Left ventricle myocardium inferior (tissue), 1 donor: ENCODE results near the gene USP43. TPM values are rescaled to one million over a fixed set of nuclear protein-coding genes. Genes with fewer than 3 reads are reported as not detected.

Experiments
- DNase-seq: peaks from one replicate; pipeline ENCODE4 v3.0.0-alpha.2; 2020
- H3K27ac ChIP-seq: fragments of 200-600 bp; replicated peaks from 2 replicates; pipeline ENCODE4 v1.8.0; 2021
- H3K27me3 ChIP-seq: fragments of 200-600 bp; 2 replicates; pipeline ENCODE4 v1.8.0; 2021; ENCODE audit warnings: low read depth
- H3K36me3 ChIP-seq: fragments of 200-600 bp; 2 replicates; pipeline ENCODE4 v1.8.0; 2021
- H3K4me1 ChIP-seq: fragments of 200-600 bp; 2 replicates; pipeline ENCODE4 v1.8.0; 2021
- H3K4me3 ChIP-seq: fragments of 200-600 bp; 2 replicates; pipeline ENCODE4 v1.8.0; 2021; ENCODE audit warnings: mild to moderate bottlenecking, moderate library complexity
- H3K9me3 ChIP-seq: fragments of 200-600 bp; replicated peaks from 2 replicates; pipeline ENCODE4 v1.8.0; 2021
- intact Hi-C: fragments of 100-400 bp; cut with micrococcal nuclease; formaldehyde crosslinking; loops from one replicate; pipeline ENCODE4 v1.11.0; 2022
- total RNA-seq: library from RNA; stranded (reverse); fragmentation: NEBNext Ultra II Directional; extraction: Animal tissue kit (Norgen Biotek cat#: 25700); gene quantifications from one replicate; pipeline ENCODE4 v1.2.1, GENCODE V29; 2021
- TF ChIP-seq, protein P1 (sequence below): fragments of 200-600 bp; IDR thresholded peaks from 2 replicates; pipeline ENCODE4 v1.8.0; 2021; ENCODE audit warnings: antibody characterized with exemption, mild to moderate bottlenecking, borderline replicate concordance
- donor health status: DM: no; HTN: yes; CAD: no; lungs with severe emphysema.

The USP43 gene
- total RNA-seq, 1 donor from 2014 or later: 0.08 TPM

DNA sequence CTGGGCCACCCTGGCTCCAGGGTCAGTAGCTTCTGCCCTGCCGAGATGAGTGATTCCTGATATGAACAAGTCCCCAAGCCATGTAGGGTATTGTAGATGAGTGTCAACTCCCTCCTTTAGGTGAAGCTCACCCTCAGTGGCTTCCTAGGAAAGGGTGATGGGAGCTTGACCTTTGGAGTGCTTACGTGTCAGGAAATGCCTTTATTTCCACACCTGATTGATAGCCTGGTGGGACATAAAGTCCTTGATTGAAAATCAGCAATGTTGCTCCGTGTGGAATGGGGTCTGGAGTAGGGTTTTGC, 58.4 kb downstream of the USP43 start:
- no peak overlapping the region for H3K27ac ChIP-seq

DNA sequence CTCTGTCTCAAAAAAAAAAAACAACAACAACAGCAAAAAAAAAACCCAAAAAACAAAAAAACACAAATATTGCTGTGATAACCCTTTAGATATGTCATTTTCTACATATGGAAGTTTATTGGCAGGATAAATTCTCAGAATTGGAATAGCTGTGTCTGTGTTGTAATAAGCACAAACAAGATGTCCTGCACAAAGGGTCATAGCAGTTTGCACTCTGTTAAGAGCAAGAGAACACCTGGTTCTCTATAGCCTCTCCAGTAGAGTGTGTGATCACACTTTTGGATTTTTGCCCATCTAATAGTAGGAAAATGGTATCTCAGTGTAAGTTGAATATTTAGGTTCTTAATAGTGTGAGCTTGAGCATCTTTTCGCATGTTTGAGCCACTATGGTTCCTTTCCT, 60.4 kb downstream of the USP43 start:
- TF ChIP-seq, protein P1, sequence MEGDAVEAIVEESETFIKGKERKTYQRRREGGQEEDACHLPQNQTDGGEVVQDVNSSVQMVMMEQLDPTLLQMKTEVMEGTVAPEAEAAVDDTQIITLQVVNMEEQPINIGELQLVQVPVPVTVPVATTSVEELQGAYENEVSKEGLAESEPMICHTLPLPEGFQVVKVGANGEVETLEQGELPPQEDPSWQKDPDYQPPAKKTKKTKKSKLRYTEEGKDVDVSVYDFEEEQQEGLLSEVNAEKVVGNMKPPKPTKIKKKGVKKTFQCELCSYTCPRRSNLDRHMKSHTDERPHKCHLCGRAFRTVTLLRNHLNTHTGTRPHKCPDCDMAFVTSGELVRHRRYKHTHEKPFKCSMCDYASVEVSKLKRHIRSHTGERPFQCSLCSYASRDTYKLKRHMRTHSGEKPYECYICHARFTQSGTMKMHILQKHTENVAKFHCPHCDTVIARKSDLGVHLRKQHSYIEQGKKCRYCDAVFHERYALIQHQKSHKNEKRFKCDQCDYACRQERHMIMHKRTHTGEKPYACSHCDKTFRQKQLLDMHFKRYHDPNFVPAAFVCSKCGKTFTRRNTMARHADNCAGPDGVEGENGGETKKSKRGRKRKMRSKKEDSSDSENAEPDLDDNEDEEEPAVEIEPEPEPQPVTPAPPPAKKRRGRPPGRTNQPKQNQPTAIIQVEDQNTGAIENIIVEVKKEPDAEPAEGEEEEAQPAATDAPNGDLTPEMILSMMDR: no peak
- intact Hi-C loops: no loop called here
- Histone ChIP-seq H3K27me3 (peaks cover 17% of the 10 kb centered on the region), H3K4me3 (no peak overlapping the region), H3K27ac (no peak overlapping the region), H3K9me3 (no peaks in the 10 kb centered on the region), H3K4me1 (no peaks in the 10 kb centered on the region), H3K36me3 (no peaks in the 10 kb centered on the region)
- no peak for DNase-seq

More for the DNA sequence above, 58.4 kb downstream of the USP43 start:
- no peaks in the 10 kb centered on the region for H3K4me1 ChIP-seq
- no peaks in the 10 kb centered on the region for H3K9me3 ChIP-seq
- H3K4me3 ChIP-seq: no peak overlapping the region
- H3K27me3 ChIP-seq: peaks cover 21% of the 10 kb centered on the region
- intact Hi-C loops: no loop called here
- DNase-seq: no peak
- TF ChIP-seq, protein P1: no peak
- no peaks in the 10 kb centered on the region for H3K36me3 ChIP-seq

DNA sequence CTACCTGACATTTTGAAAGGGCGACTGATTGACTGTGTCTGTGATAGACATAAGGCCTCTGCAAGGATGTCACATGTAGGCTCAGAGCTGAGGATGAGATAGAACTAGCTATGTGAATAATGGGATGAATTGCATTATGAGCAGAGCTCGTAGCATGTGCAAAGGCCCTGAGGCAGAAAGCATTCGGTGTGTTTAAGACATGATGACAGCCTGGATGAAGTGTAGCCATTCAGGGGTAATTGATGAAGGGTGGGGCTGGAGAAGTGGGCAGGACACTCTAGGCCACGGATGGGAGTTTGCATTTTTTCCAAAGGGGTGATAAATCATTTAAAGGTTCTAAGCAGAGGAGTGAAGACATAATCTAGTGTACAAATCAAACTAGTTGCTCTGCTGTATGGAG, 62.6 kb downstream of the USP43 start:
- TF ChIP-seq, protein P1: no peak
- no peak for DNase-seq
- intact Hi-C loops: no loop called here
- Histone ChIP-seq H3K4me3 (no peak overlapping the region), H3K9me3 (no peaks in the 10 kb centered on the region), H3K27ac (no peak overlapping the region), H3K36me3 (no peaks in the 10 kb centered on the region), H3K4me1 (no peaks in the 10 kb centered on the region), H3K27me3 (peaks cover 17% of the 10 kb centered on the region)

DNA sequence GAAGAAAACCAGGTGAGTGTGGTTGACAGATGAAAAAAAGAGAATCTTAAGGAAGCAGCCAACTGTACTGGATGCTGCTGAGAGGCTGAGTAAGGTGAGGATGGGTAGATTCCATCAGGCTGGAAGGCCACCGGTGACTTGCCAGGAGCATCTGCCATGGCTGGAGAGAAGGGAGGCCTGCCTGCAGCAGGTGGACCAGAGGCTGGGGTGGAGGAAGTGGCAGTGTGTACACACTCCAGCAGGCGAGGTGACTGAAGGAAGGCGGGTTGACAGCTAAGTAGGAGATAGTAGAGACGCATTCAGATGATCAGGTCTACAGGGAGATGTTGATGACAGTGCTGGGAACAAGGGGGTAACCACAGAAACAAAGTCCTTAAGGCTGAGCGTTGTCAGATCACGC, 69.5 kb downstream of the USP43 start:
- TF ChIP-seq, protein P1: no peak
- intact Hi-C loops: no loop called here
- no peaks in the 10 kb centered on the region for H3K9me3 ChIP-seq
- DNase-seq: no peak
- no peak overlapping the region for H3K27ac ChIP-seq
- no peaks in the 10 kb centered on the region for H3K36me3 ChIP-seq
- peaks cover 29% of the 10 kb centered on the region for H3K27me3 ChIP-seq
- H3K4me3 ChIP-seq: no peak overlapping the region
- no peaks in the 10 kb centered on the region for H3K4me1 ChIP-seq

DNA sequence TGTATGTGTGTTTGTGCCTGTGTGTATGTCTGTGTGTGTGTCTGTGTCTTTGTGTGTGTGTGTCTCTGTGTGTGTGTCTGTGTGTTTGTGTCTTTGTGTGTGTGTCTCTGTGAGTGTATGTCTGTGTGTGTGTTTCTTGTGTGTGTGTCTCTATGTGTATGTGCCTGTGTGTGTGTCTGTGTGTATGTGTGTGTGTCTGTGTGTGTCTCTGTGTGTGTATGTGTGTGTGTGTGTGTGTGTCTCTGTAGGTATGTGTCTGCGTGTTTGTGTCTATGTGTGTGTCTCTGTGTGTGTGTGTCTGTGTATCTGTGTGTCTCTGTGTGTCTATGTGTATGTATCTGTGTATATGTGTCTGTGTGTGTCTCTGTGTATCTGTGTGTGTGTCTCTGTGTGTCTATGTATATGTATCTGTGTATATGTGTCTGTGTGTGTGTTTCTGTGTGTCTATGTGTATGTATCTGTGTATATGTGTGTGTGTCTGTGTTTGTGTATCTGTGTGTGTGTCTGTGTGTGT, 70.2 kb downstream of the USP43 start:
- Histone ChIP-seq H3K4me3 (no peak overlapping the region), H3K36me3 (no peaks in the 10 kb centered on the region), H3K27me3 (peaks cover 28% of the 10 kb centered on the region), H3K4me1 (no peaks in the 10 kb centered on the region), H3K9me3 (no peaks in the 10 kb centered on the region), H3K27ac (no peak overlapping the region)
- TF ChIP-seq, protein P1: no peak
- intact Hi-C loops: no loop called here
- DNase-seq: no peak

DNA sequence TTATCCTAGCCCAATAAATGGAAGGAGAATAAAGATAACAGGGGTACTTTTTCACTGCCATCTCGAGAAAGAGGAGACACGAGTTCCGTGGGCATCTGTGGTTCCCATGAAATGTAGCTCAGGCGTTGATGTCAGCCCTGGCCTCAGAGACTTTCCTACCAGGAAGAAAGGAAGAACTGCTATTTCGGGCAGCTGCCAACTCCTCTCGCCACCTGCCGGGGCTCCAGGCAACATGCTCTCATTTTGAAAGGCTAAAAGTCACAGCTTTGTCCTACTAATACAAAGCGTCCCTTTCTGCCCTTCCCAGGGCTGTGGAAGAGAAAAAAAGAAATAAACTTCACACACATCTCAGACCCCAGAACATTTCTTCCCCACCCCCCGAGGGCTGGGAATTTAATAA, 80.3 kb downstream of the USP43 start:
- intact Hi-C loops: no loop called here
- Histone ChIP-seq H3K4me3 (no peak overlapping the region), H3K36me3 (no peaks in the 10 kb centered on the region), H3K27ac (no peak overlapping the region), H3K4me1 (no peaks in the 10 kb centered on the region), H3K9me3 (no peaks in the 10 kb centered on the region), H3K27me3 (peaks cover 52% of the 10 kb centered on the region)
- DNase-seq: no peak
- TF ChIP-seq, protein P1: peak; percentile 35
